H1 (cell line): ENCODE data around the gene IL2RA. TPM values are rescaled to one million over a fixed set of nuclear protein-coding genes. Genes with fewer than 3 reads are reported as not detected.

Source experiments
- CTCF ChIA-PET: fragments of 300-600 bp; sonication (Branson Sonifier 250); formaldehyde crosslinking; loops from one replicate; lab custom pipeline; 2021; ENCODE audit not compliant: partially characterized antibody; lab: Charles Lee
- POLR2A ChIA-PET: fragments of 300-600 bp; sonication (Branson Sonifier 250); formaldehyde crosslinking; loops from one replicate; lab custom pipeline; 2021; ENCODE audit warnings: inconsistent platforms; ENCODE audit not compliant: partially characterized antibody; lab: Charles Lee
- DNase-seq, 2 experiments: peaks; one replicate each; pipeline versions ENCODE4 v3.0.0 to v3.0.0-alpha.2; 2010 to 2022; ENCODE audit warnings: low spot score in 2 of 2, low read depth in 1 of 2, mixed read lengths in 1 of 2
- FAIRE-seq: peaks from 2 replicates; lab custom pipeline; 2011; peaks lifted over from hg19 to GRCh38; lab: Jason Lieb, UNC
- H2AFZ ChIP-seq: 2 replicates; pipeline ENCODE4 v1.8.1; 2012; ENCODE audit warnings: low read length, inconsistent platforms
- H2AK5ac ChIP-seq: 2 replicates; pipeline ENCODE4 v1.6.1; 2013; ENCODE audit warnings: low read depth, low read length
- H2BK120ac ChIP-seq: replicated peaks from 2 replicates; pipeline ENCODE3; 2013; ENCODE audit warnings: low read depth, low read length, inconsistent platforms
- H2BK12ac ChIP-seq: 2 replicates; pipeline ENCODE4 v1.6.1; 2013; ENCODE audit warnings: low read depth, low read length
- H2BK15ac ChIP-seq: 2 replicates; pipeline ENCODE4 v1.6.1; 2013; ENCODE audit warnings: low read length
- H2BK20ac ChIP-seq: 2 replicates; pipeline ENCODE4 v1.6.1; 2013; ENCODE audit warnings: low read length
- H2BK5ac ChIP-seq: 2 replicates; pipeline ENCODE4 v1.6.1; 2013; ENCODE audit warnings: low read depth, low read length
- H3K14ac ChIP-seq: 2 replicates; pipeline ENCODE4 v1.6.1; 2013; ENCODE audit warnings: inconsistent platforms; ENCODE audit not compliant: insufficient read length
- H3K18ac ChIP-seq: 2 replicates; pipeline ENCODE4 v1.6.1; 2013; ENCODE audit warnings: low read length; ENCODE audit errors: extremely low read depth
- H3K23ac ChIP-seq: 2 replicates; pipeline ENCODE4 v1.6.1; 2013; ENCODE audit warnings: inconsistent platforms; ENCODE audit not compliant: insufficient read length
- H3K23me2 ChIP-seq: 2 replicates; pipeline ENCODE4 v1.6.1; 2013; ENCODE audit warnings: low read depth, low read length
- H3K27ac ChIP-seq: 2 replicates; pipeline ENCODE4 v1.6.1; 2011; ENCODE audit warnings: low read depth, low read length, inconsistent platforms
- H3K27me3 ChIP-seq, 4 experiments: replicated peaks in 1 of 4; 1 replicate in 1 of 4; 2 replicates in 3 of 4; pipeline versions ENCODE4 v1.6.1 to v1.8.1; 2011 to 2013; ENCODE audit warnings: low read length in 3 of 4, mild to moderate bottlenecking in 3 of 4, inconsistent platforms in 2 of 4, mixed read lengths in 2 of 4, moderate library complexity in 1 of 4; ENCODE audit not compliant: control insufficient read depth in 3 of 4, insufficient read depth in 3 of 4; ENCODE audit errors: extremely low read depth in 1 of 4
- H3K36me3 ChIP-seq, 4 experiments: 2 replicates each; pipeline versions ENCODE4 v1.6.1 to v1.8.1; 2011 to 2013; ENCODE audit warnings: mild to moderate bottlenecking in 4 of 4, low read length in 3 of 4, moderate library complexity in 2 of 4, control low read depth in 1 of 4, inconsistent platforms in 1 of 4; ENCODE audit not compliant: insufficient read depth in 4 of 4, control insufficient read depth in 2 of 4
- H3K4ac ChIP-seq: replicated peaks from 2 replicates; pipeline ENCODE3; 2013; ENCODE audit warnings: low read length, low read depth, mixed read lengths, inconsistent platforms; ENCODE audit not compliant: insufficient read length
- H3K4me1 ChIP-seq, 4 experiments: replicated peaks in 1 of 4; 1 replicate in 1 of 4; 2 replicates in 3 of 4; pipeline versions ENCODE4 v1.6.1 to v1.8.1; 2011 to 2013; ENCODE audit warnings: low read length in 3 of 4, inconsistent platforms in 2 of 4, mixed read lengths in 1 of 4; ENCODE audit not compliant: insufficient read depth in 4 of 4, control insufficient read depth in 3 of 4
- H3K4me2 ChIP-seq, 2 experiments: 2 replicates each; pipeline versions ENCODE4 v1.6.1 to v1.8.1; 2011 to 2013; ENCODE audit warnings: low read depth in 2 of 2, low read length in 2 of 2, control low read depth in 1 of 2, inconsistent platforms in 1 of 2, mild to moderate bottlenecking in 1 of 2; ENCODE audit not compliant: insufficient read depth in 1 of 2
- H3K4me3 ChIP-seq, 4 experiments: fragments of 200-600, 300-600 bp in 1 of 4; sonication (generic), shearing (Covaris generic), sonication (Bioruptor Twin) in 1 of 4; 2 replicates each; pipeline versions ENCODE4 v1.5.1 to v1.8.1; 2011 to 2016; ENCODE audit warnings: low read length in 4 of 4, low read depth in 3 of 4, control low read depth in 2 of 4, inconsistent platforms in 2 of 4, mild to moderate bottlenecking in 2 of 4, mixed read lengths in 1 of 4, moderate library complexity in 1 of 4; ENCODE audit not compliant: insufficient read depth in 2 of 4; ENCODE audit errors: extremely low read depth in 1 of 4
- H3K56ac ChIP-seq: replicated peaks from 2 replicates; pipeline ENCODE3; 2013; ENCODE audit warnings: low read depth, mild to moderate bottlenecking, mixed read lengths, low read length, inconsistent platforms; ENCODE audit not compliant: insufficient read length
- H3K79me1 ChIP-seq: 2 replicates; pipeline ENCODE4 v1.6.1; 2013; ENCODE audit warnings: low read depth, low read length, control low read depth
- H3K79me2 ChIP-seq, 2 experiments: 2 replicates each; pipeline versions ENCODE4 v1.6.1 to v1.8.1; 2012 to 2013; ENCODE audit warnings: low read length in 2 of 2, mild to moderate bottlenecking in 2 of 2, inconsistent platforms in 1 of 2; ENCODE audit not compliant: insufficient read depth in 2 of 2, control insufficient read depth in 1 of 2
- H3K9ac ChIP-seq, 4 experiments: replicated peaks in 1 of 4; 1 replicate in 1 of 4; 2 replicates in 3 of 4; pipeline versions ENCODE4 v1.6.1 to v1.8.1; 2011 to 2013; ENCODE audit warnings: low read depth in 3 of 4, low read length in 3 of 4, control low read depth in 2 of 4, mild to moderate bottlenecking in 2 of 4, moderate library complexity in 2 of 4, inconsistent platforms in 1 of 4; ENCODE audit errors: extremely low read depth in 1 of 4
- H3K9me3 ChIP-seq, 2 experiments: 2 replicates each; pipeline versions ENCODE4 v1.6.1 to v1.8.1; 2012 to 2013; ENCODE audit warnings: mild to moderate bottlenecking in 2 of 2, moderate library complexity in 2 of 2, control low read depth in 1 of 2, inconsistent platforms in 1 of 2, low read depth in 1 of 2, low read length in 1 of 2, mixed read lengths in 1 of 2; ENCODE audit not compliant: insufficient read depth in 2 of 2
- H4K20me1 ChIP-seq, 2 experiments: replicated peaks in 1 of 2; 2 replicates each; pipeline versions ENCODE3 to v1.8.1; 2011 to 2013; ENCODE audit warnings: inconsistent platforms in 2 of 2, low read length in 2 of 2, mild to moderate bottlenecking in 1 of 2; ENCODE audit not compliant: insufficient read depth in 2 of 2, control insufficient read depth in 1 of 2
- H4K5ac ChIP-seq: 2 replicates; pipeline ENCODE4 v1.6.1; 2013; ENCODE audit warnings: low read length, low read depth, mixed read lengths, inconsistent platforms; ENCODE audit not compliant: insufficient read length
- H4K8ac ChIP-seq: 2 replicates; pipeline ENCODE4 v1.8.0; 2013; ENCODE audit warnings: mild to moderate bottlenecking, moderate library complexity, low read length, inconsistent platforms; ENCODE audit not compliant: insufficient read depth; ENCODE audit errors: extremely low read depth
- H4K91ac ChIP-seq: replicated peaks from 2 replicates; pipeline ENCODE3; 2013; ENCODE audit warnings: low read length, mixed read lengths, inconsistent platforms; ENCODE audit not compliant: insufficient read length
- CEBPB ChIP-seq: IDR thresholded peaks from 2 replicates; pipeline ENCODE4 v1.6.1; 2012; ENCODE audit warnings: low read depth, low read length
- GTF2F1 ChIP-seq: IDR thresholded peaks from 2 replicates; pipeline ENCODE4 v1.6.1; 2012; ENCODE audit warnings: low read depth, low read length, improper control_type of control experiment, borderline replicate concordance
- KDM4A ChIP-seq: IDR thresholded peaks from one replicate; pipeline ENCODE4 v1.7.1; 2012; ENCODE audit warnings: low read depth, mild to moderate bottlenecking, moderate library complexity, low read length, inconsistent platforms; ENCODE audit not compliant: severe bottlenecking
- RAD21 ChIP-seq, 2 experiments: IDR thresholded peaks in 1 of 2; conservative IDR thresholded peaks in 1 of 2; 2 replicates each; pipeline ENCODE4 v1.6.1; 2011; ENCODE audit warnings: low read depth in 2 of 2, low read length in 2 of 2, improper control_type of control experiment in 1 of 2, inconsistent platforms in 1 of 2, mild to moderate bottlenecking in 1 of 2, moderate library complexity in 1 of 2
- RXRA ChIP-seq: IDR thresholded peaks from 2 replicates; pipeline ENCODE4 v1.6.1; 2011; ENCODE audit warnings: low read depth, mild to moderate bottlenecking, low read length, moderate library complexity; ENCODE audit not compliant: insufficient read depth
- SIN3A ChIP-seq, 2 experiments: IDR thresholded peaks in 1 of 2; conservative IDR thresholded peaks in 1 of 2; 2 replicates each; pipeline ENCODE4 v1.6.1; 2011 to 2012; ENCODE audit warnings: low read length in 2 of 2, improper control_type of control experiment in 1 of 2, low read depth in 1 of 2, mild to moderate bottlenecking in 1 of 2
- SIX5 ChIP-seq: IDR thresholded peaks from 2 replicates; pipeline ENCODE4 v1.6.1; 2011; ENCODE audit warnings: mild to moderate bottlenecking, low read depth, low read length
- SUZ12 ChIP-seq: fragments of 200-600 bp; sonication (generic); IDR thresholded peaks from 2 replicates; pipeline ENCODE4 v1.6.1; 2012; ENCODE audit warnings: mild to moderate bottlenecking, inconsistent platforms, low read length, moderate library complexity, mixed read lengths
- TAF7 ChIP-seq: optimal IDR thresholded peaks from 2 replicates; pipeline ENCODE3; 2011; ENCODE audit warnings: low read depth, mild to moderate bottlenecking, inconsistent platforms, low read length, moderate library complexity, borderline replicate concordance
- ZNF274 ChIP-seq: IDR thresholded peaks from 2 replicates; pipeline ENCODE4 v1.7.0; 2012; ENCODE audit warnings: low read length, borderline replicate concordance; ENCODE audit errors: extremely low read depth
- WGBS, 2 experiments: shearing (Covaris generic) in 1 of 2; methylation state at CpG; one replicate each; pipeline versions ENCODE4 v1.1.6 to v1.1.7; 2013 to 2015; ENCODE audit warnings: low lambda C conversion rate in 2 of 2, mixed read lengths in 2 of 2, inconsistent platforms in 1 of 2, low coverage in 1 of 2, missing lambda C conversion rate in 1 of 2; ENCODE audit not compliant: insufficient replicate concordance in 2 of 2, insufficient coverage in 1 of 2, insufficient read length in 1 of 2; ENCODE audit errors: extremely low coverage in 1 of 2, missing lambda C conversion rate in 1 of 2; 5-methylcytosine and 5-hydroxymethylcytosine counted together
- polyA plus RNA-seq, 7 experiments: library from polyadenylated mRNA; depleted of rRNA in 3 of 7; stranded (reverse) in 5 of 7; unstranded in 2 of 7; fragments of >200 nt in 5 of 7; fragments of 200-250 nt in 2 of 7; gene quantifications; 1 replicate in 5 of 7; 2 replicates in 1 of 7; 4 replicates in 1 of 7; pipeline versions ENCODE4 v1.2.1 to v1.2.3, GENCODE V29; 2011 to 2013; ENCODE audit warnings: missing spikeins in 2 of 7, mixed read lengths in 2 of 7
- total RNA-seq: library from RNA; stranded (reverse); fragmentation: NEBNext Ultra II Directional; extraction: Animal tissue kit (Norgen Biotek cat#: 25700); gene quantifications from 2 replicates; pipeline ENCODE4 v1.2.1, GENCODE V29; 2021
- TF ChIP-seq, protein P1 (sequence below): IDR thresholded peaks from 2 replicates; pipeline ENCODE4 v1.6.1; 2011; ENCODE audit warnings: low read depth, mild to moderate bottlenecking, low read length; ENCODE audit not compliant: insufficient read depth

Gene IL2RA
- total and polyA plus RNA-seq, 2 of the 8 experiments (the other 6 are each of a cell fraction or from before 2014, with no cell fraction given), result not detected

DNA sequence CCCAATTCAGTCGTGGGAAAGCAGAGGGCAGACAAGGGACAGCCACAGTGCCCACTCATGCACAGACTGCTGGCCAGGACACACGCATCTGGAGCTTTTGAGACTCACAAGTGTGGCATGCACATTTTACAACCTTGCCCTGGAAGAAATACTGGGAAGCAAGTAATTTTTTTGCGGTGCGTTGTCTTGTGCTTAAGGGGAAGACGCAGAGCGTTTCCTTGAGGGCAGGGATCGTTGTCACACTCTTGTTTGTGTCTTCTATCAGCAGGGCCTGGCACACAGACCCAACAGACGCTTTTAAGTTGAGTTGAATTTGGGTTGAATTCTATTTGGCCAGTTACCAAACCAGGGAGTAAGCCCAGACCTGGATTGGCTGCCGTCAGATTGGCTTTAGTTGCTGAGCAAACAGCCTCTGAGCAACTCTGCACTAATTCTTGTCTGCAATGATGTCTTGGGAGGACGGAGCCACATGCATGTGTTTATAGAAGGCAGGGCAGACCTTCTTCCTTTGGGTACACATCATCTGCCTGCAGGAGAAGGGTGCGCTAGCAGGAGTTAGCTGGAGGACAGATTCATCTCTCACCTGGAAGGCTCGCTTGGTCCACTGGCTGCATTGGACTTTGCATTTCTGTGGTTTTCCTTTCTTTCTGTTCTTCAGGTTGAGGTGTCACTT is 38.4 kb downstream of the IL2RA start:
- Histone ChIP-seq H3K79me1 (no peaks in the 10 kb centered on the region), H3K27ac (no peak overlapping the region), H2BK5ac (no peak overlapping the region), H3K14ac (no peak overlapping the region), H2BK12ac (no peak overlapping the region), H4K5ac (no peak overlapping the region), H3K4me1 (no peaks in the 10 kb centered on the region), H4K20me1 (no peaks in the 10 kb centered on the region), H3K23me2 (peaks cover 5% of the 10 kb centered on the region; the same call in 1 of the 2 replicates), H3K36me3 (no peaks in the 10 kb centered on the region), H3K23ac (no peak overlapping the region), H3K4me2 (no peak overlapping the region), H3K27me3 (no peaks in the 10 kb centered on the region), H3K4me3 (no peak overlapping the region), H4K91ac (no peak overlapping the region), H3K79me2 (no peaks in the 10 kb centered on the region), H3K9ac (no peak overlapping the region), H2BK120ac (no peak overlapping the region), H2BK20ac (no peak overlapping the region), H3K18ac (no peak overlapping the region), H4K8ac (no peak overlapping the region), H2AFZ (0 out of 2 replicates have a peak overlapping the region, but pooled peaks have one; percentile 30), H3K4ac (no peak overlapping the region), H2AK5ac (no peak overlapping the region), H3K9me3 (no peaks in the 10 kb centered on the region), H2BK15ac (0 out of 2 replicates have a peak overlapping the region, but pooled peaks have one; percentile 63), H3K56ac (no peak overlapping the region)
- CTCF ChIA-PET, result interaction anchor here (0.7 to 2.4 kb wide), 3 partner anchors 10 to 74 kb away, joined by 3 to 11 read pairs (median 3); partner anchors contain the start of gene IL15RA
- FAIRE-seq (no peak), DNase-seq (no peak)
- POLR2A ChIA-PET, result no interaction called here
- 82% methylated on average over 12 of the region's 12 CpGs; no CpG with 5 or more reads in 1 of the 2 experiments for WGBS, 2 experiments
- TF ChIP-seq, protein P1, sequence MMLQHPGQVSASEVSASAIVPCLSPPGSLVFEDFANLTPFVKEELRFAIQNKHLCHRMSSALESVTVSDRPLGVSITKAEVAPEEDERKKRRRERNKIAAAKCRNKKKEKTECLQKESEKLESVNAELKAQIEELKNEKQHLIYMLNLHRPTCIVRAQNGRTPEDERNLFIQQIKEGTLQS, result no peak
- TF ChIP-seq ZNF274 (no peak), SIX5 (no peak), SUZ12 (no peak), KDM4A (no peak), RXRA (no peak), SIN3A (conservative IDR thresholded peaks at IDR 0.05 in 1 of 2, IDR thresholded peaks at IDR 0.05 in 1 of 2; ENCODE audit: low read depth in 1 of 2, low read length in 2 of 2) (no peak), TAF7 (no peak), CEBPB (no peak), RAD21 (IDR thresholded peaks at IDR 0.05 in 1 of 2, conservative IDR thresholded peaks at IDR 0.05 in 1 of 2; ENCODE audit: low read depth in 2 of 2, low read length in 2 of 2) (no peak), GTF2F1 (no peak)
